GM21786 (cell line): Measurements from ENCODE around the gene SRSF10.
"Not testable (repeated sequence)": the region's sequence is repeated elsewhere in the genome, so short reads cannot be mapped to it uniquely, and the experiment has no call there.

Experiments
- ATAC-seq: cut with Tn5 transposase; IDR thresholded peaks from one replicate; pipeline ENCODE4 v1.9.1; 2021; ENCODE audit not compliant: unreplicated experiment

SRSF10 gene

DNA sequence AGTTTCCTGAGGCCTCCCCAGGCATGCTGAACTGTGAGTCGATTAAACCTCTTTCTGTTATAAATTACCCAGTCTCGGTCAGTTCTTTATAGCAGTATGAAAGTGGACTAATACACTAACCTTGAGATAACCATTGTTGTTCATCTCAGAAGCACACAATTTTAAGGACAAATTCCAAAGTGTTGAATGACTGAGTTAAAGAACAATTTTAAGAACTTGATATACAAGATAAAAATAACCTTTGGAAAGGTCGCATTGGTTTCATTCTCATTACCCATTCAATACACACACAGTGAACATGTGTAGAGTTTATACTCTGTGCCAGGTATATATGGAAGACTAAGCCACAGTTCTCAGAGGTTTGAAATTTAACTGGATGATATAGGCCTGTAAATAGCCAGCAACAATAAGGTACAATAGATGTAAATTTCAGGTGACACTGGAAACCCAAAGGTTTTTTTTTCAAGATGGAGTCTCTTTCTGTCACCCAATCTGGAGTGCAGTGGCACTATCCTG lies 19.1 kb upstream of the SRSF10 start:
- no peak for ATAC-seq

DNA sequence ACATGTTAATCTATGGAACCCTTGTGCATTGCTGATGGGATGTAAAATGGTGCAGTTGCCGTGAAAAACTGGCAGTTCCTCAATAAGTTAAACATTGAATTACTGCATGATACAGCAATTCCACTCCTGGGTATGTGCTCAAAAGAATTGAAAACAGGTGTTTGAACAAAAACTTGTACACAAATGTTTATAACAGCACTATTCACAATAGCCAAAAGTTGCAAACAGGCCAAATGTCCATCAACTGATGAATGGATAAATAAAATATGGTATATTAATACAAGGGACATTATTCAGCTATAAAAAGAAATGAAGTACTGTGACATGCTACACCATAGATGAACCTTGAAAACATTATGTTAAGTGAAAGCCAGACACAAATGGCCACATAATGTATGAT lies 17.7 kb upstream of the SRSF10 start:
- ATAC-seq = no peak

DNA sequence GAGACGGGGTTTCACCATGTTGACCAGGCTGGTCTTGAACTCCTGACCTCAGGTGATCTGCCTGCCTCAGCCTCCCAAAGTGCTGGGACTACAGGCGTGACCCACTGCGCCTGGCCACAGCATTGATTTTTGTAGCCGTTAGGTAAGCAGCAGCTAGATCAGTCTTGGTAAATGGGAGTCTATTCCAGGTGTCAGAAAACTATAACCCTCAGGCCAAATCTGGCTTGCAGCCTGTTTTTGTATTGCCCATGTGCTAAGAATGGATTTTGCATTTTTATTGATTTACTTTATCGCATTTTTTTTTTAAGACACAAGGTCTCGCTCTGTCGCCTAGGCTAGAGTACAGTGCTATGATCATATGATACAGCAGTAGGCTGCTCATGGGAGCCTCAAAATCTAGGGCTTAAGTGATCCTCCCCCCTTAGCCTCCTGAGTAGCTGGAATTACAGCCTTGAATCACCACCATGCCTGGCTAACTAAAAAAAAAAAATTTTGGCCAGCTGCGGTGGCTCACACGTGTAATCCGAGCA lies 16.6 kb upstream of the SRSF10 start:
- no peak for ATAC-seq

DNA sequence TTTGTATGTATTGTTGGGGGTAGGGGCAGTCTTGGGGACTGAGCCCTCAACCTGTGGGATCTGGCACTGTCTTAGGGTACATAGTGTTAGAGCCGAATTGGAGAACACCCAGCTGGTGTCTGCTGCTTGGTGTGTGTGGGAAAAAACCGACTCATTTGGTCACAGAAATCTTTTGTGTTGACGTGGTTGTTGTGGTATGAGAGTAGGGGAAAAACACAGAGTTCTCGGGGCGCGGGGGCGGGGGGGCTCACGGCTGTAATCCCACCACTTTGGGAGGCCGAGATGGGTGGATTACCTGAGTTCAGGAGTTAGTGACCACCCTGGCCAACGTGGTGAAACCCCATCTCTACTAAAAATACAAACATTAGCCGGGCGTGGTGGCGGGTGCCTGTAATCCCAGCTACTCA lies 15.3 kb upstream of the SRSF10 start:
- no peak for ATAC-seq

DNA sequence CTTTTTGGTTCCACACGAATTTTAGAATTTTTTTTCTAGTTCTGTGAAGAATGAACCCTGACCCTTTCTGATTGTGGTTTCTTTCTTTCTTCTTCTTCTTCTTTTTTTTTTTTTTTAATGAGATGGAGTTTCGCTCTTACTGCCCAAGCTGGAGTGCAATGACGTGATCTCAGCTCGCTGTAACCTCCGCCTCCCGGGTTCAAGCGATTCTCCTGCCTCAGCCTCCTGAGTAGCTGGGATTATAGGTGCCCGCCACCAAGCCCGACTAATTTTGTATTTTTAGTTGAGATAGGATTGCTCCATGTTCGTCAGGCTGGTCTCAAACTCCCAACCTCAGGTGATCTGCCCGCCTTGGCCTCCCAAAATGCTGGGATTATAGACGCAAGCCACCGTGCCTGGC lies 11.9 kb upstream of the SRSF10 start:
- not testable (repeated sequence) for ATAC-seq

DNA sequence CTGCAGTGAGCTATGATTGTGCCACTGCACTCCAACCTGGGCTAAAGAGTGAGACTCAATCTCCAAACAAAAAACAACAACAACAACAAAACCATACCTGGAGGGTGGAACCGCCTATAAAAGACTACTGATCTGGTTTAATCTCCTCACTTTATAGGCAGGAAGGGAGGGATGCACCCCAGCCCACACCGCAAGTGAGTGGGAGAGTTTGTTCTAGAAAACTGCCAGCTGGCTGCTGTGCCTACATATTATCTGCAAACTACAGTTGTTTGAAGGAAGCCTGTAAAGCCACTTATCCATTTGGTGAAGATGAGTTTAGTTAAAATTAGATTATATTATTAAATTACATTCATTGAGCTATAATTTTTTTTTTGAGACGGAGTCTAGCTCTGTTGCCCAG lies 9.1 kb upstream of the SRSF10 start:
- no peak for ATAC-seq

DNA sequence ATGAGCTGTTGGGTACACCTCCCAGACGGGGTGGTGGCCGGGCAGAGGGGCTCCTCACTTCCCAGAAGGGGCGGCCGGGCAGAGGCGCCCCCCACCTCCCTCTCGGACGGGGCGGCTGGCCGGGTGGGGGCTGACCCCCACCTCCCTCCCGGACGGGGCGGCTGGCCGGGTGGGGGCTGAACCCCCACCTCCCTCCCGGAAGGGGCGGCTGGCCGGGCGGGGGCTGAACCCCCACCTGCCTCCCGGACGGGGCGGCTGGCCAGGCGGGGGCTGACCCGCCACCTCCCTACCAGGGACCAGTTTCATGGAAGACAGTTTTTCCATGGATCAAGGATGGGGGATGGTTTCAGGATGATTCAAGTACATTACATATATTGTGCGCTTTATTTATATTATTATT lies 6.9 kb upstream of the SRSF10 start:
- not testable (repeated sequence) for ATAC-seq

DNA sequence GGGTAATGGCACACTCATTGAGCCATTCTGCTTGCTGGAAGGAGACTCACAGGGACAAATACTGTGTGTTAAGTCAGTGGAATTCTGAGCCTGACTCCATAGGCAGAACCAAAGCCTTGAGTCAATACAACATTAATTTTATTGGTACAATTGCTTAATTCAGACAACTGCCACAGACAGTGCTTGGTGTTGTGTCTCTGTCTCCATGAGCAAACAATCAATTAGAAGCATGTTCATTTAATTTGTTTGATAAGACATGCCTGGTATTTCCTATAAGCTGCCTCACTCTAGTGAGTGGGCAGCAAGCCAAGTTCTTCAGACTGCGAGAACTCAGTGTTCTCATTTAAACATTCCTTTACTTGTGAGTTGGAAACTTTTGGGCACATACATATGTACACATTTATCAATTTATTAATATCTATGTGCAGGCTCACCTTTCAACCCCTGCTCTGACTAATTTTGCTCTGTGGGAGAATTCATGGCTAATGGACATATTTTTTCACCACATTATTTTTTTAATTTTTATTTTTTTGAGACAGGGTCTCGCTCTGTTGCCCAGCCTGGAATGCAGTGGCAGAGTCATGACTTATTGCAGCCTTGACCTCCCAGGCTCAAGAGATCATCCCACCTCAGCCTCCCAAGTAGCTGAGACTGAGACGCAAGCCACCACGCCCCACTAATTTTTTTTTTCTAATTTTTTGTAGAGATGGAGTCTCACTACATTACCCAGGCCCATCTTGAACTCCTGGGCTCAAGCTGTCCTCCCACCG lies 4.5 kb upstream of the SRSF10 start:
- ATAC-seq = no peak

DNA sequence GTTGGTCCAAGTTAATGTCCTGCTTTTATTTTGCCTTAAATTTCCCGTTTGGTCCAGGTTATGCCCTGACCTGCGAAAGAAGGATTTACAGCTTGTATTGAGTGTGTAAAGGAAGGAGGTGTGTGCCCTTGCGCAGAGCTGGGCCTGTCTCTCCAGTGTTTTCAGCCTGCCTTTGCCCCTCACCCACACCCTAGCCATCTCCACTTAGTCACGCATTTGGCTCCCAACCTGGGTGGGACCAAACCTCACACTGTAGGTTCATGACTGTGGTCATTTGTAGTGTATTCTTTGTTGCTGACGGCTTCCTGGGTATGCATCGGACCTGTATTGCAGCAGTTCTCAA lies 572 bp upstream of the SRSF10 start:
- peak; percentile 13 for ATAC-seq

DNA sequence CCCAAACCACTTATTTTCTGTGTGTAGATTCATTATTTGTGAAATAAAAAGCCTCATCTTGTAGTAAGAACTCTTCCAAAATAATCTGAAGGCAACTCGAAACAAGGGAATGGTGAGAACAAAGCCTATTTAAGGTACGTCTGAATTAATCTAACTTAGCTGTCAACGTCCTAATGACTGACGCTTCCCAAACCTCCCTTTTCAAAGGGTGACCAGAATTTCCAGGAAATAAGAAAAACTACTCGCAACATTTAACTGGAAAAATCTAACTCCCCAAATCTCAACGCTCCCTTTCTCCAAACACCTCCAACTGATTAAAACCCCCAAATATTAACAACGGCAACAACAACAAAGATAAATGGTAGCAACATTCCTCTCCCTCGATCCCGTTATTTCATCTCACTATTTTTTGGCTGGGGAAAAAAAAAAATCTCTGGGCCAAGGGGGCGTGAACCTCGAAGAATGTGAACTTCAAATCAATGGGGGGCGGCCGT lies 693 bp downstream of the SRSF10 start:
- ATAC-seq = no peak

DNA sequence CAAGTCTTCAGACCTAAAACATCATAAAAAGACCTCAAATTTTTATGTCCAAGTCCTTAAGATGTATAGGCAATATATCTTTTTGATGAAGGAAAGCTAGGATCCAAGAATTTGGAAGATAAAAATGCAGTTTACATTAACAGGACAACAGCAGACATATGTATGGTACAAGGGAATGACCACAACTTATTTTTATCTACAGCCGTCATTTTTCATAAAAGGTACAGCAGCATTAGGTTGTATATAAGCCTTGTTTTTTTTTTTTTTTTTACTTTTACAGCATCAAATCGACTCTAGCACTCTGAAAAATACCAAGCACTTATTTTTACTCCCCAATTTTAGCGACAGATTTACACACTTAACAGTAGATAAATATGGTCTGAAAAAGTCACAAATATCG lies 1.3 kb downstream of the SRSF10 start:
- ATAC-seq = no peak

DNA sequence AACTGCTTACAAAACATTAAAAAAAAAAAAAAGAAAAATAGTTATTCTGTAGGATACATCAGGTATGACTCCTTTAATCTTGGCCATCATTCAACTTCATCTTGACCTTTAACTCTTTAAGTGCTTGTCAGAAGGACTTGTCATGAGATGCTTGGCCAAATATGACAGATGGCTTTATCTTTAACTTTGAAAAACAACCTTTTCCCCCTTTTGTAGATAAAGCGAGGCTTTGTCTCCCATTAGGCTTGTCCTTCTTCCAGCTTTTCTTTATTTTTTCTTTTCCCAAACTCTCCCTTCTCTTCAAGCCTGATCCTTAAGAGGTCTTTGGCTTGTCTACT lies 2.3 kb downstream of the SRSF10 start:
- ATAC-seq = no peak

DNA sequence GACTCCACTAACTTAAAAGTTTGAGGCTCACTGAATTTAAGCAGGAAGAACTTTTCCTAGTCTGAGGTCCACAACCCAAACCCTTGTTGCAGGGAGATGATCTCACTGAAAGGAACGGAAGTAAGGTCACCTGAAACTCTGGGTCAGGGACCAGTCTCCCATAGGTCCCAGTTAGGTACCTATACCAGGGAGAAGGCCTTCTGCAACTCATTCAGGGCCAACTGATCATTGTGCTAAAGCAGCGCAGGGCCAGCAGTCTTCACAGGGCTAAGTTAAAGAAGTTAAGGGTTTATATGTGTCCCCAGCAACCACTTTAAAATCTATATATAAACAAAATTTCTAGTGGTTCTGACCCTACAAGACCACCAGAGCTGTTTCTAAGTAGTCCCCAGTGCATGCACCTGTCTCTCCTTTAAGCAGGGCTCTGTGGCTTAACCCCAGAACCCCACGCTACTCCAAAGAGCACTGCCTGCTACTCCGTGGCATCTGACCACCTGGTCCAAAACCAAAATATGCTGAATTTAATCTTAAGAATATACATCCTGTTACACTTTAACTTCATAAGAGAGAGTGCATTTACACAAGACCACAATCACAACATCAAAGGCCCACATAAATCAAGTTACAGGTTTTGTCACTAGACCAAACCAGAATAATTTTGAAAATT lies 2.8 kb downstream of the SRSF10 start:
- no peak for ATAC-seq

DNA sequence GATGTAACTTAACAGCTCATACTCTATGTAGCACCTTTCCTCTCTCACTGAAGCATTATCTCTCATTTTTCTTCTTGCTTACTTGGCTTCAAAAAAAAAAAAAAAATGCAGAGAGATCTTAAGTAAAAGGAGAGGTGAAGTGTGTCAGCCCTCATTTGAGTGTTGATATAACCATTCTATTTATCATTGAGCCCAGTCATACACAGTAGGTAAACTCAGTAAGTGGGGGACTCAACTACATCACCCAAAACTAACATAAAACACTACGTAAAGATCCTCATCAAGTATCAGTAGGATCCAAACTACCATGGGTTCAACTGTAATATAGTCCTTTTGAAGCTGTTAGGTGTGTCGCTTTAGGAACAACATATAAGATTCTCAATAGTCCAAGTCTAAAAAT lies 12.3 kb downstream of the SRSF10 start:
- ATAC-seq = no peak

DNA sequence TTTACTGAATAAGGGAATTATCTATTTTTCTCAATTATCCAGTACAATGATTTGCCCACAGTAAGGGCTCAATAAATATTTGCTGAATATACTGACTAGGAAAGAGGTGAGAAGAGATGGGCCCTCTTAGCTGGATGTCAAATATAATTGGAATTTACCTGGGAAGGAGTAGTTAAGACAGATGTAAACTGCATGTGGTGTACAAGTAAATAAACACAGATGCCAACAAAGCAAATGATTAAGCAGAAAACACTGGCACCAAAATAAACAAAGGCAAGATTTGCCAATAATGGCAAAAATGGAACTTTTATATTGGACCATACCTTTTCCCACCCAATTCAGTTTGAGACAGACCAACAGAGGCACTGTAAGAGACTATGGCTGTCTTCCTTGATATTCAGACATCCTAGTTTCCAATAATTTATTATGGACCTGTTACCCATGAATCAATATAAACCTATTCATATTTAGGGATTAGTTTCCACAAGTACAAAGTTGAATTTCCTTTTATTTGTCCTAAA lies 13.1 kb downstream of the SRSF10 start:
- ATAC-seq = no peak

DNA sequence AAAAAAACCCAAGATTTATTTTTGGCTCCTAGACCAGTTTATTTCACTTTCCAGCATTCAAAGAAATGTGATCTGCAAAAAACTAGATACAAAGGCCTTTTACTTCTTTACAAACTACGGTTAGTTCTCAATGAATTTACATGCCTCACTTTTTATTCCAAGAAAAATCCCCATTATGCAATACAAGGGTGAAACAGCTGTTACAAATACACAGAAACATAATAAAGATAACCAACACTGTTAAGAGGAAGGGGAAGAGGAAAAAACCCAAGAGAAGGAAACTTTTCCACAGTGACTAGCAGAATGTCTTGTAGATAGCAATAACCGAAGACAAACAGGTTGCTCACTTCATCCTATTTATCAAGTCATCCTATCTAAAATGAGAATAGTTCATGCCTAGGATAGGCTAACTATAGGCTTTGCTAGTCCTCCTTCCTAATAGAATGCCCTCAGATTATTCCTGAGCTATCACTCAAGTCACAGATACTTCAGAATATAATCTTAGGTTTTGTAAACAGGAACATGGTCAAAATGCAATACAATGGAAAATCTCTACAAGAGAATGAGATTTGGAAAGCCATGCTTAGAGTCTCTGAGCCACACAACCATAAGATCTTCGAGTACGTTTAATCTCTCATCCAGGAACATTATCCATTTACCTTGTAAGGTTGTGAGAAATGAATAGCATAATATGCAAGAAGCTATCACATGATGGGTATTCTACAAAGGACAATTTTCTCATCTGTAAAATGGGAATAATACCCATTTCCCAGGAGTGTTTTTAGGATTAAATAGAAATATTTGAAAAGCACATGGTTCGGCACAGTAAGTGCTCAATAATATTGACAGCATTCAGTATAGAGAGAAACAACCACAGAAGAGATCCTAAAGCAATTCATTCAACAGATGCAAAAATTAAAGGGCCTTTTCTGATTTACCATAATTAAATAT lies 15.1 kb downstream of the SRSF10 start:
- ATAC-seq = no peak

DNA sequence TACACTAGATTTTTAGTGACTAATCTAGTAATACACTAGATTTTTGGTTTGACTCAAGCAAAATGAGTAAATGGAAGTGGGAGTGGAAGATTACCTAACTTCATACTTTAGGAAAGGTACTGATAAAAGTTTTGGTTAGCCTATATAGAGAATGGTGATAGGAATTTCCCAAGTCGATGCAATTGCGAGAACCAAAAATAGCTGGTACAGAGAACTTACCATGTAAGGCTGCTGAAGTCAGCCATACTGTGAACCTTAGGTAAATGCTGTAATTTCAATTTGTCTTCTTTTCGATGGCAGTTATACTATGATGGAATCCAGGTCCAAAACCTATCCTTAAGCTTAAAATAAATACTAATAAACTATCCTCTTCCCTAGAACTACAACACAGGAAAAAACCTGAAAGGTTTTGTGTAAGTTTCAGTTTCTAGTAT lies 15.9 kb downstream of the SRSF10 start:
- no peak for ATAC-seq

DNA sequence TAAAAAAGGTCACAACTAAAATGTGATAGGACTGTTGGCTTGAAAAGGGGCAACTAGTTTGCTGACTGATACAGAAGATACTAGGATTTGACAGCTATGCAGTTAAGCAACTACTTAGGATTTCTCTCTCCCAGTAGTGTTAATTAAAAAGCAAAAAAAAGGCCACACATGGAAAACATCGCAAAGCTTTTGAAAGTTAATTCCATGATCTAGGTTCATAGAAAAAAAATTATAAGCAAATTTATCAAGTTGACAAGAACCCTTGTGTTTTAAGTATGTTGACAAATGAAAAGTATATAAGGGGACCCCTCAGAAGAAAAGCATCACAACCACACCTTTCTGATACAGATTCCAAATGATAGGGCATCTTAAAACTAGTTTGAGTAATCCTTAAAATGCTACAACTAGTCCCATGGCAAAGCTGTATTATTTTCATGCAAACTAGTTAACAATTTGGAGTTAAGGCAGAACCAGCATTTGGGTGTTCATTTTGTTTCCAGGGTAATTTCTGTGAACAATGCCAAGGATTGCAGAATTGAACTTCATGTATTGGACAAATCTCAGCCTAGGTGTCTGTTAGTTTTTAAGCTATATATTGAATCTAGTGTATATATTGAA lies 16.4 kb downstream of the SRSF10 start:
- ATAC-seq = no peak

DNA sequence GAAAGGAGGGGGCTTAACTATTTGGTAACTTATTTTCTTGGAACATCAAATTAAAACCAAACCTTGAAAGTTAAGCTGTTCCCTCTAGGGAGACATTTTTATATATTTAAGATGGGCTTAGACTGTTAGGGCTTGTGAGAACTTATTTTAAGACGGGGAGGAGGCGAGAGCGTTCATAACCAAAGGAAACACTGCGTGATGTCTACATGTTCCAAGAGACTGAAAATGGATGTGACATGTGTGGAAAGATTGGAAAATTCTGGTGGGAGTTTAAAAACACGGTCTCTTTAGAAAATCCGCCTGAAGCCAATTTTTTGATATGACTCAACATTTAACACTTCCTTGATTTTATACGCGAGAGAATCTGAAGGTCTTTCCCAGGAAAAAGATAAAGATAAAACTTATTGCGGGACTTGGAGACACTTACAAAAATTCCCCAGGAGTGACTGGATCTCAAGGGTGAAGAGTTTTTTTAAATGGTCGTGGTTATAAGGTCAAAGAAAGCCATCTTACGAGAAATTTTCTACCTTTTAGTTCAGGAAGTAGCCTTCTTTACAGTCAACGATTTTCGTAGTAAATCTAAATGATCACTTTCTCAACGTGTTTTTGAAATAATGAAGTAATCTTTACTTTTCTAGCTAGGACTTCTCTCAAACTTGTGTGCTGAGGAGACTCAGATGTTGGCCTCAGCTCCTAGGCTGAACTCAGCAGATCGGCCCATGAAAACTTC lies 19.7 kb downstream of the SRSF10 start:
- ATAC-seq = no peak
